Suprapubic skin (tissue), 4 donors: ENCODE measurements around the gene MYCT1. TPM values are rescaled to one million over a fixed set of nuclear protein-coding genes. Genes with fewer than 3 reads are reported as not detected.
"Not testable (repeated sequence)": the region's sequence is repeated elsewhere in the genome, so short reads cannot be mapped to it uniquely, and the experiment has no call there.

ENCODE experiments used
- DNase-seq, 2 donors: peaks; one replicate each; pipeline ENCODE4 v3.0.0-alpha.2; 2019; ENCODE audit warnings: low spot score in 2 of 2
- H3K27ac ChIP-seq: fragments of 200-600 bp; sonication (generic); one replicate; pipeline ENCODE4 v1.5.1; 2019
- H3K27me3 ChIP-seq: fragments of 200-600 bp; sonication (generic); one replicate; pipeline ENCODE4 v1.5.1; 2019
- H3K36me3 ChIP-seq: fragments of 200-600 bp; sonication (generic); one replicate; pipeline ENCODE4 v1.5.1; 2019
- H3K4me1 ChIP-seq: fragments of 200-600 bp; sonication (generic); one replicate; pipeline ENCODE4 v1.5.1; 2019
- H3K4me3 ChIP-seq: fragments of 200-600 bp; sonication (generic); one replicate; pipeline ENCODE4 v1.5.1; 2019; ENCODE audit warnings: mild to moderate bottlenecking
- H3K9me3 ChIP-seq: fragments of 200-600 bp; sonication (generic); one replicate; pipeline ENCODE4 v1.5.1; 2019
- CTCF ChIP-seq, 2 donors: fragments of 200-600 bp in 1 of 2; fragments of 450-650 bp in 1 of 2; sonication (generic) in 1 of 2; IDR thresholded peaks; one replicate each; pipeline ENCODE4 v1.5.1; 2016 to 2019; ENCODE audit warnings: antibody characterized with exemption in 2 of 2, mild to moderate bottlenecking in 1 of 2, moderate library complexity in 1 of 2
- EP300 ChIP-seq: sonication (generic); formaldehyde crosslinking; IDR thresholded peaks from one replicate; pipeline ENCODE4 v1.6.1; 2017; ENCODE audit warnings: antibody characterized with exemption
- POLR2A ChIP-seq, 2 donors: fragments of 450-650 bp; IDR thresholded peaks; one replicate each; pipeline ENCODE4 v1.6.1; 2017; ENCODE audit warnings: antibody characterized with exemption in 2 of 2, mild to moderate bottlenecking in 2 of 2, moderate library complexity in 2 of 2
- POLR2AphosphoS5 ChIP-seq, 3 donors: sonication (generic); formaldehyde crosslinking; IDR thresholded peaks; one replicate each; pipeline ENCODE4 v1.6.1; 2017; ENCODE audit warnings: antibody characterized with exemption in 3 of 3
- WGBS: methylation state at CpG from one replicate; pipeline ENCODE4 v1.1.5; 2018; 5-methylcytosine and 5-hydroxymethylcytosine counted together
- total RNA-seq, 4 donors: library from RNA; depleted of rRNA; stranded (reverse); fragments of >200 nt; gene quantifications; one replicate each; pipeline ENCODE4 v1.1.0, GENCODE V29; 2016

The MYCT1 gene
- total RNA-seq, 4 donors from 2014 or later, result 2.0 to 5.8 (median 3.4) TPM

GRCh38 chr6:152701081-152701862 is 3.6 kb downstream of the MYCT1 start:
- Histone ChIP-seq H3K27me3 (peaks cover 3% of the 10 kb centered on the region), H3K4me3 (no peak overlapping the region), H3K36me3 (no peaks in the 10 kb centered on the region), H3K4me1 (no peaks in the 10 kb centered on the region), H3K9me3 (no peaks in the 10 kb centered on the region), H3K27ac (no peak overlapping the region)
- 34% methylated on average over 7 of the region's 7 CpGs for WGBS
- no peak for DNase-seq
- TF ChIP-seq POLR2AphosphoS5 (IDR thresholded peaks at IDR 0.05), result no peak
- TF ChIP-seq POLR2A (IDR thresholded peaks at IDR 0.05), result no peak
- TF ChIP-seq EP300, result no peak
- TF ChIP-seq CTCF (IDR thresholded peaks at IDR 0.05), result no peak

GRCh38 chr6:152701863-152702401 is 4.2 kb downstream of the MYCT1 start:
- Histone ChIP-seq H3K36me3 (no peaks in the 10 kb centered on the region), H3K27ac (no peak overlapping the region), H3K4me1 (no peaks in the 10 kb centered on the region), H3K27me3 (peaks cover 3% of the 10 kb centered on the region), H3K4me3 (no peak overlapping the region), H3K9me3 (no peaks in the 10 kb centered on the region)
- WGBS, result 68% methylated on average over 4 of the region's 4 CpGs
- no peak for DNase-seq
- TF ChIP-seq POLR2AphosphoS5 (IDR thresholded peaks at IDR 0.05) (no peak), CTCF (IDR thresholded peaks at IDR 0.05) (no peak), POLR2A (IDR thresholded peaks at IDR 0.05) (no peak), EP300 (no peak)

GRCh38 chr6:152703750-152704149 is 6.1 kb downstream of the MYCT1 start:
- not testable (repeated sequence) for H3K4me3 ChIP-seq, DNase-seq, H3K4me1 ChIP-seq, H3K9me3 ChIP-seq, H3K27me3 ChIP-seq, H3K27ac ChIP-seq, H3K36me3 ChIP-seq

GRCh38 chr6:152705327-152705726 is 7.6 kb downstream of the MYCT1 start:
- WGBS, result 63% methylated on average over 2 of the region's 2 CpGs
- TF ChIP-seq POLR2AphosphoS5 (IDR thresholded peaks at IDR 0.05) (no peak), CTCF (IDR thresholded peaks at IDR 0.05) (no peak), POLR2A (IDR thresholded peaks at IDR 0.05) (no peak), EP300 (no peak)

GRCh38 chr6:152716322-152716721 is 18.6 kb downstream of the MYCT1 start:
- Histone ChIP-seq H3K9me3 (peaks cover 4% of the 10 kb centered on the region), H3K36me3 (no peaks in the 10 kb centered on the region), H3K27ac (no peak overlapping the region), H3K4me3 (no peak overlapping the region), H3K4me1 (no peaks in the 10 kb centered on the region), H3K27me3 (no peaks in the 10 kb centered on the region)
- TF ChIP-seq CTCF (IDR thresholded peaks at IDR 0.05), result no peak
- no peak for TF ChIP-seq POLR2A (IDR thresholded peaks at IDR 0.05)
- TF ChIP-seq POLR2AphosphoS5 (IDR thresholded peaks at IDR 0.05), result no peak
- DNase-seq, result no peak
- WGBS, result 78% methylated on average over 3 of the region's 3 CpGs

More at GRCh38 chr6:152705327-152705726, 7.6 kb downstream of the MYCT1 start:
- no peak overlapping the region for H3K4me3 ChIP-seq
- H3K27ac ChIP-seq, result no peak overlapping the region
- peaks cover 7% of the 10 kb centered on the region for H3K9me3 ChIP-seq
- H3K27me3 ChIP-seq, result peaks cover 3% of the 10 kb centered on the region
- no peak for DNase-seq
- no peaks in the 10 kb centered on the region for H3K36me3 ChIP-seq
- H3K4me1 ChIP-seq, result no peaks in the 10 kb centered on the region
